GM12878 (cell line): Measurements from ENCODE around the gene SORCS2. TPM values are rescaled to one million over a fixed set of nuclear protein-coding genes. Genes with fewer than 3 reads are reported as not detected.

Experiments used
- ATAC-seq: fragments of 200-7000 bp; cut with Tn5 transposase; 3 replicates; pipeline ENCODE4 v1.9.1; 2020; ENCODE audit warnings: mild to moderate bottlenecking, moderate library complexity
- BruUV-seq: library from RNA; stranded (reverse); fragments of 400-500 nt; replicated peaks from 2 replicates; lab custom pipeline; 2021; lab: Mats Ljungman, UMichigan
- CTCF ChIA-PET: fragments of 300-600 bp; sonication (Branson Sonifier 250); formaldehyde crosslinking; extraction: SDS; loops from one replicate; lab custom pipeline; 2021; ENCODE audit warnings: inconsistent platforms; lab: Yijun Ruan, JAX
- POLR2A ChIA-PET: fragments of 350-600 bp; formaldehyde crosslinking; extraction: SDS; loops from one replicate; lab custom pipeline; 2021; ENCODE audit warnings: inconsistent platforms; lab: Charles Lee
- RAD21 ChIA-PET: fragments of 300-600 bp; sonication (Branson Sonifier 250); formaldehyde crosslinking; loops from one replicate; lab custom pipeline; 2023; ENCODE audit warnings: antibody characterized with exemption; ENCODE audit not compliant: unreplicated experiment; lab: Charles Lee
- SMC1A ChIA-PET: fragments of 300-600 bp; sonication (Branson Sonifier 250); formaldehyde crosslinking; loops from one replicate; lab custom pipeline; 2023; ENCODE audit not compliant: unreplicated experiment, uncharacterized antibody; lab: Charles Lee
- DNase-seq: peaks from one replicate; pipeline ENCODE4 v3.0.0-alpha.2; 2011; ENCODE audit warnings: low read depth, low spot score
- FAIRE-seq: peaks from 3 replicates; lab custom pipeline; 2011; peaks lifted over from hg19 to GRCh38; lab: Jason Lieb, UNC
- H2AFZ ChIP-seq: 2 replicates; pipeline ENCODE4 v1.6.0; 2011; ENCODE audit warnings: low read depth, low read length, control low read depth; ENCODE audit not compliant: control insufficient read depth
- H3K27ac ChIP-seq: 2 replicates; pipeline ENCODE4 v1.5.1; 2011; ENCODE audit warnings: control low read depth; ENCODE audit not compliant: control insufficient read depth, insufficient read depth
- H3K27me3 ChIP-seq, 2 experiments: replicated peaks in 1 of 2; 2 replicates each; pipeline versions ENCODE4 v1.6.0 to v1.6.1; 2011; ENCODE audit warnings: low read length in 1 of 2; ENCODE audit not compliant: control insufficient read depth in 2 of 2, insufficient read depth in 2 of 2
- H3K36me3 ChIP-seq, 2 experiments: 2 replicates each; pipeline ENCODE4 v1.5.1; 2011; ENCODE audit warnings: low read length in 1 of 2; ENCODE audit not compliant: control insufficient read depth in 2 of 2, insufficient read depth in 2 of 2
- H3K4me1 ChIP-seq: 2 replicates; pipeline ENCODE4 v1.6.1; 2011; ENCODE audit warnings: mild to moderate bottlenecking, low read length, moderate library complexity, mixed read lengths; ENCODE audit not compliant: control insufficient read depth, insufficient read depth
- H3K4me2 ChIP-seq: 2 replicates; pipeline ENCODE4 v1.6.0; 2011; ENCODE audit warnings: control low read depth; ENCODE audit not compliant: control insufficient read depth, insufficient read depth
- H3K4me3 ChIP-seq: fragments of 200-600 bp; sonication (generic); 2 replicates; pipeline ENCODE4 v1.5.1; 2016
- H3K79me2 ChIP-seq: 2 replicates; pipeline ENCODE4 v1.6.0; 2011; ENCODE audit warnings: low read length; ENCODE audit not compliant: control insufficient read depth, insufficient read depth
- H3K9ac ChIP-seq: 2 replicates; pipeline ENCODE4 v1.8.0; 2011; ENCODE audit warnings: low read length, control low read depth, mixed read lengths; ENCODE audit not compliant: control insufficient read depth, insufficient read depth
- H3K9me3 ChIP-seq: replicated peaks from 3 replicates; pipeline ENCODE4 v1.5.1; 2011; ENCODE audit warnings: mild to moderate bottlenecking, low read length; ENCODE audit not compliant: control insufficient read depth, insufficient read depth
- H4K20me1 ChIP-seq: 2 replicates; pipeline ENCODE4 v1.6.0; 2011; ENCODE audit not compliant: control insufficient read depth, insufficient read depth
- ASH2L ChIP-seq: fragments of 300-600, 200-600 bp; sonication (generic); IDR thresholded peaks from 2 replicates; pipeline ENCODE4 v1.6.1; 2017; ENCODE audit warnings: low read depth, mild to moderate bottlenecking, borderline replicate concordance
- CBFB ChIP-seq: IDR thresholded peaks from 2 replicates; pipeline ENCODE4 v1.6.1; 2016; ENCODE audit warnings: antibody characterized with exemption, low read depth
- CBX5 ChIP-seq: sonication (generic); IDR thresholded peaks from 2 replicates; pipeline ENCODE4 v1.6.1; 2016; ENCODE audit warnings: low read depth, moderate library complexity, mild to moderate bottlenecking, inconsistent platforms
- CEBPZ ChIP-seq: fragments of 150-350 bp; IDR thresholded peaks from 2 replicates; pipeline ENCODE4 v1.6.1; 2016; ENCODE audit warnings: low read depth, low read length
- CREM ChIP-seq: IDR thresholded peaks from 2 replicates; pipeline ENCODE4 v1.6.1; 2014; ENCODE audit warnings: antibody characterized with exemption, low read depth
- E4F1 ChIP-seq: fragments of 450-650 bp; IDR thresholded peaks from 2 replicates; pipeline ENCODE4 v1.6.1; 2018; ENCODE audit warnings: borderline replicate concordance, mild to moderate bottlenecking; ENCODE audit not compliant: partially characterized antibody
- ETV6 ChIP-seq, 2 experiments: fragments of 450-650 bp in 1 of 2; IDR thresholded peaks in 1 of 2; conservative IDR thresholded peaks in 1 of 2; 2 replicates each; pipeline ENCODE4 v1.6.1; 2014; ENCODE audit warnings: antibody characterized with exemption in 1 of 2, borderline replicate concordance in 1 of 2, low read depth in 1 of 2, mild to moderate bottlenecking in 1 of 2, moderate library complexity in 1 of 2
- FOXM1 ChIP-seq: IDR thresholded peaks from 2 replicates; pipeline ENCODE4 v1.6.1; 2012; ENCODE audit warnings: low read depth, mild to moderate bottlenecking, inconsistent platforms, low read length, moderate library complexity
- HDAC2 ChIP-seq: fragments of 200-600 bp; sonication (generic); IDR thresholded peaks from 2 replicates; pipeline ENCODE4 v1.6.1; 2017
- HDGF ChIP-seq: fragments of 450-650 bp; IDR thresholded peaks from 2 replicates; pipeline ENCODE4 v1.6.1; 2016; ENCODE audit warnings: antibody characterized with exemption
- NR2C2 ChIP-seq: IDR thresholded peaks from 2 replicates; pipeline ENCODE4 v1.6.1; 2011; ENCODE audit warnings: borderline replicate concordance, low read depth; ENCODE audit not compliant: control insufficient read depth, insufficient read length
- POU2F2 ChIP-seq: IDR thresholded peaks from 3 replicates; pipeline ENCODE4 v1.6.1; 2011; ENCODE audit warnings: low read depth, mild to moderate bottlenecking, low read length, borderline replicate concordance
- RAD21 ChIP-seq: IDR thresholded peaks from 2 replicates; pipeline ENCODE4 v1.6.1; 2011; ENCODE audit warnings: mild to moderate bottlenecking, low read depth, low read length, moderate library complexity; ENCODE audit not compliant: insufficient read depth
- RBBP5 ChIP-seq: fragments of 200-600 bp; sonication (generic); conservative IDR thresholded peaks from 2 replicates; pipeline ENCODE4 v1.6.1; 2016
- SMAD1 ChIP-seq: fragments of 450-650 bp; IDR thresholded peaks from 2 replicates; pipeline ENCODE4 v1.6.1; 2018; ENCODE audit warnings: mild to moderate bottlenecking, low read depth; ENCODE audit not compliant: partially characterized antibody
- SMC3 ChIP-seq: IDR thresholded peaks from 2 replicates; pipeline ENCODE4 v1.6.1; 2011; ENCODE audit warnings: low read length, improper control_type of control experiment, borderline replicate concordance
- WGBS: methylation state at CpG from one replicate; pipeline ENCODE4 v1.1.6; 2016; ENCODE audit warnings: low lambda C conversion rate; ENCODE audit not compliant: insufficient replicate concordance, insufficient coverage; ENCODE audit errors: missing lambda C conversion rate; 5-methylcytosine and 5-hydroxymethylcytosine counted together
- in situ Hi-C: fragments of 300-500 bp; cut with MboI; formaldehyde crosslinking; loops from 9 replicates; pipeline ENCODE4 v1.14.3; 2018; ENCODE audit warnings: mixed read lengths
- intact Hi-C: fragments of 100-400 bp; cut with micrococcal nuclease; formaldehyde crosslinking; loops from one replicate; pipeline ENCODE4 v1.14.2; 2022; ENCODE audit not compliant: unreplicated experiment
- polyA plus RNA-seq, 11 experiments: library from polyadenylated mRNA; depleted of rRNA in 4 of 11; unstranded in 6 of 11; stranded (reverse) in 5 of 11; fragments of >200 nt; fragmentation: Nextera tagmentation in 4 of 11; fragmentation: Illumina TruSeq in 1 of 11; extraction: Ambion mirVana in 4 of 11; extraction: Trizol in 1 of 11; gene quantifications; 1 replicate in 1 of 11; 2 replicates in 10 of 11; pipeline versions ENCODE4 v1.2.1 to v1.2.3, GENCODE V29; 2011 to 2016; ENCODE audit warnings: inconsistent platforms in 2 of 11, missing spikeins in 2 of 11, low read depth in 1 of 11
- total RNA-seq, 4 experiments: library from RNA; depleted of rRNA in 3 of 4; stranded (reverse); fragments of >200 nt in 3 of 4; fragmentation: Illumina TruSeq in 1 of 4; extraction: Trizol in 1 of 4; gene quantifications; 2 replicates each; pipeline versions ENCODE4 v1.2.1 to v1.2.3, GENCODE V29; 2013 to 2021

SORCS2 gene
- total and polyA plus RNA-seq, 10 of the 15 experiments (the other 5 are each of a cell fraction or from before 2014, with no cell fraction given): 0.01 to 0.15 (median 0.05) TPM; not detected in 5

DNA sequence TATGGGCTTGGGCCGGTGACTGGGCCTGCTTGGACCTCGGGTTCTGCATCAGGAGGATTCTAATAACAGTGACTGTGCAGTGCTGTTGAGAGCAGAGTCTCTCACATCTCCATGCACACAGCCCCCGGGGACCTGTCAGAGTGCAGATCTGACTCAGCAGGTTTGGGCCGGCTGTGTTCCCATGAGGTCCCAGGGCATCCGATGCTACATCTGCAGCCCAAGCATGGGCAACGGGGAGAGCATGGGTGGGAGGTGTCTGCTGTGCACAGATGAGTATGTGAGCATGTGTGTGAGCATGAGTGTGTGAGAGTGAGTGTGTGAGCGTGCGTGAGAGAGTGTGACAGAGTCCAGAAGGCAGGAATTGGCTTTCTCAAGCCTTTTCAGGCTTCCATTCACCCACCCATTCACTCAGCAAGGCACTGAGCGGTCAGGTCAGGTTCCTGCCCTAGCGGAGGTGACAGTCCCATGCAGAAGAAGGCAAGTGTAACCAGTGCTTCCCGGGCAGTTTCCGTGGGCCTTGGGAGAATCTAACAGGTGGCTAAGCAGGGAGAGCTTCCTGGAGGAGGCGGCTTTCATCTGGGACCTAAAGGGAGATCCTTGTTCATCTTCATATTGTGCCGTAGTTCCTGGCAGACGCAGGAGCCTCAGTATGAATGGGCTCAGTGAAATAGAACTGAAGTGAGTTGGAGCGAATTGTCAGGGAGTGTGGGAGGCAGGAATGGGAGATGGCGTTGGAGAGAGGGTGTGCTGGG is 62.6 kb downstream of the SORCS2 start:
- no peak overlapping the region for H3K4me2 ChIP-seq
- TF ChIP-seq POU2F2 (peak; percentile 17; the same call in 1 of the 3 replicates), FOXM1 (no peak), ASH2L (no peak), CEBPZ (no peak), RAD21 (no peak), E4F1 (no peak), CBX5 (no peak), HDAC2 (no peak), CREM (no peak), NR2C2 (no peak), HDGF (no peak), RBBP5 (no peak), CBFB (no peak), SMAD1 (no peak), SMC3 (no peak), ETV6 (conservative IDR thresholded peaks at IDR 0.05 in 1 of 2, IDR thresholded peaks at IDR 0.05 in 1 of 2; ENCODE audit: borderline replicate concordance in 1 of 2, low read depth in 1 of 2) (no peak)

More for the DNA sequence above, 62.6 kb downstream of the SORCS2 start:
- BruUV-seq: no TSS peak
- DNase-seq (peak; percentile 54), ATAC-seq (peak; percentile 93), FAIRE-seq (no peak)
- SMC1A ChIA-PET: no interaction called here
- Histone ChIP-seq H3K4me3 (no peak overlapping the region), H2AFZ (peak overlapping the region; percentile 34), H3K27me3 (peaks cover 0 to 1% of the 10 kb centered on the region in 2 experiments; a peak in 1 of 4 replicates), H3K4me1 (peaks cover 7% of the 10 kb centered on the region; the same call in 1 of the 2 replicates), H3K9ac (no peak overlapping the region), H3K9me3 (peaks cover 9% of the 10 kb centered on the region; the same call in 1 of the 3 replicates), H3K27ac (no peak overlapping the region), H4K20me1 (no peaks in the 10 kb centered on the region), H3K36me3 (no peaks in the 10 kb centered on the region), H3K79me2 (no peaks in the 10 kb centered on the region)
- intact Hi-C loops (no loop called here), in situ Hi-C loops (no loop called here)
- RAD21 ChIA-PET: no interaction called here
- CTCF ChIA-PET: no interaction called here
- 16% methylated on average over 17 of the region's 17 CpGs for WGBS
- POLR2A ChIA-PET: no interaction called here
